HEK293T (cell line): ENCODE results near the gene ARL5B.
"Not testable (repeated sequence)": the region's sequence is repeated elsewhere in the genome, so short reads cannot be mapped to it uniquely, and the experiment has no call there.

Source experiments
- CTCF ChIA-PET: fragments of 350-600 bp; formaldehyde crosslinking; extraction: SDS; loops from one replicate; lab custom pipeline; 2021; ENCODE audit warnings: antibody characterized with exemption, inconsistent platforms; lab: Yijun Ruan, JAX
- POLR2A ChIA-PET: fragments of 350-600 bp; formaldehyde crosslinking; extraction: SDS; loops from one replicate; lab custom pipeline; 2020; ENCODE audit warnings: antibody characterized with exemption, inconsistent platforms; lab: Yijun Ruan, JAX
- DNase-seq: peaks from one replicate; pipeline ENCODE4 v3.0.0; 2012; ENCODE audit warnings: mixed read lengths; ENCODE audit errors: extremely low spot score
- ARNT ChIP-seq: fragments of 450-650 bp; IDR thresholded peaks from 2 replicates; pipeline ENCODE4 v1.6.1; 2017; ENCODE audit warnings: mild to moderate bottlenecking
- BHLHE40 ChIP-seq: fragments of 450-650 bp; IDR thresholded peaks from 2 replicates; pipeline ENCODE4 v1.6.1; 2016; ENCODE audit warnings: mild to moderate bottlenecking, moderate library complexity, borderline replicate concordance
- CTBP1 ChIP-seq: fragments of 450-650 bp; IDR thresholded peaks from 2 replicates; pipeline ENCODE4 v1.6.1; 2016; ENCODE audit warnings: borderline replicate concordance
- ELF4 ChIP-seq: fragments of 450-650 bp; IDR thresholded peaks from 2 replicates; pipeline ENCODE4 v1.6.1; 2017; ENCODE audit warnings: antibody characterized with exemption
- FOXA1 ChIP-seq: fragments of 450-650 bp; IDR thresholded peaks from 2 replicates; pipeline ENCODE4 v1.6.1; 2016; ENCODE audit warnings: mild to moderate bottlenecking
- FOXK2 ChIP-seq: fragments of 450-650 bp; IDR thresholded peaks from 2 replicates; pipeline ENCODE4 v1.6.1; 2016; ENCODE audit warnings: mild to moderate bottlenecking
- FOXM1 ChIP-seq: fragments of 450-650 bp; IDR thresholded peaks from 2 replicates; pipeline ENCODE4 v1.6.1; 2017; ENCODE audit warnings: mild to moderate bottlenecking, borderline replicate concordance
- HDGF ChIP-seq: fragments of 450-650 bp; IDR thresholded peaks from 2 replicates; pipeline ENCODE4 v1.6.1; 2017; ENCODE audit warnings: antibody characterized with exemption, borderline replicate concordance
- L3MBTL2 ChIP-seq: fragments of 450-650 bp; conservative IDR thresholded peaks from 2 replicates; pipeline ENCODE4 v1.6.1; 2016; ENCODE audit warnings: mild to moderate bottlenecking
- LEF1 ChIP-seq: fragments of 450-650 bp; IDR thresholded peaks from 2 replicates; pipeline ENCODE4 v1.6.1; 2017; ENCODE audit warnings: mild to moderate bottlenecking, borderline replicate concordance
- NFRKB ChIP-seq: fragments of 450-650 bp; IDR thresholded peaks from 2 replicates; pipeline ENCODE4 v1.6.1; 2016; ENCODE audit warnings: mild to moderate bottlenecking, moderate library complexity
- SP1 ChIP-seq: fragments of 450-650 bp; IDR thresholded peaks from 2 replicates; pipeline ENCODE4 v1.6.1; 2017
- SUZ12 ChIP-seq: fragments of 450-650 bp; IDR thresholded peaks from 2 replicates; pipeline ENCODE4 v1.6.1; 2016; ENCODE audit warnings: mild to moderate bottlenecking
- TARDBP ChIP-seq: fragments of 450-650 bp; IDR thresholded peaks from 2 replicates; pipeline ENCODE4 v1.6.1; 2016
- ZNF384 ChIP-seq: fragments of 450-650 bp; IDR thresholded peaks from 2 replicates; pipeline ENCODE4 v1.6.1; 2016
- TF ChIP-seq, protein P1 (sequence below): fragments of 450-650 bp; IDR thresholded peaks from 2 replicates; pipeline ENCODE4 v1.6.1; 2016

The ARL5B gene

DNA sequence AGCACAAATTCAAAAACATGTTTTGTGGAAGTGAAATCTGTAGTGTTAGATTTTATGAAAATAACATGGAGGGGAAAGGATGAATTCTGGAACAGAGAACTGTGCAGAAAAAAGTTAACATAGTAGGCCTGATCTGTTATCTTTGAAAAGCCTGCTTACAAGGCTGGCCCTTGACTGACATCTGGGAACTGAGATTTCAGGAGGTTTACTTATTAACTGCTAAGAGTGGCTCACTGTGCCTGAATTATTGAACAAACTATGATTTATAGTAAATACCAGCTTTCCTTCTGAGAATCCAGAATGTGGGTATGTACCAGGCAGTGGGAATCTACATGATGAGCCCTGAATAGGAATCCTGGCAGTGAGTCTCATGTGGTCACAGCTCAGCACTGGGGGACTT, 38.4 kb upstream of the ARL5B start:
- ChIA-PET POLR2A (interaction anchor here (1.2 kb wide), 1 partner anchor 38 kb away, joined by 3 read pairs; the partner anchor contains the start of gene ARL5B), CTCF (no interaction called here)
- DNase-seq, result no peak
- TF ChIP-seq FOXM1 (no peak), SP1 (no peak), ZNF384 (no peak), FOXA1 (no peak), BHLHE40 (no peak), ARNT (no peak), NFRKB (no peak), TARDBP (no peak), CTBP1 (no peak), LEF1 (no peak), ELF4 (no peak), SUZ12 (no peak), HDGF (no peak)
- TF ChIP-seq, protein P1, sequence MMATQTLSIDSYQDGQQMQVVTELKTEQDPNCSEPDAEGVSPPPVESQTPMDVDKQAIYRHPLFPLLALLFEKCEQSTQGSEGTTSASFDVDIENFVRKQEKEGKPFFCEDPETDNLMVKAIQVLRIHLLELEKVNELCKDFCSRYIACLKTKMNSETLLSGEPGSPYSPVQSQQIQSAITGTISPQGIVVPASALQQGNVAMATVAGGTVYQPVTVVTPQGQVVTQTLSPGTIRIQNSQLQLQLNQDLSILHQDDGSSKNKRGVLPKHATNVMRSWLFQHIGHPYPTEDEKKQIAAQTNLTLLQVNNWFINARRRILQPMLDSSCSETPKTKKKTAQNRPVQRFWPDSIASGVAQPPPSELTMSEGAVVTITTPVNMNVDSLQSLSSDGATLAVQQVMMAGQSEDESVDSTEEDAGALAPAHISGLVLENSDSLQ, result no peak

DNA sequence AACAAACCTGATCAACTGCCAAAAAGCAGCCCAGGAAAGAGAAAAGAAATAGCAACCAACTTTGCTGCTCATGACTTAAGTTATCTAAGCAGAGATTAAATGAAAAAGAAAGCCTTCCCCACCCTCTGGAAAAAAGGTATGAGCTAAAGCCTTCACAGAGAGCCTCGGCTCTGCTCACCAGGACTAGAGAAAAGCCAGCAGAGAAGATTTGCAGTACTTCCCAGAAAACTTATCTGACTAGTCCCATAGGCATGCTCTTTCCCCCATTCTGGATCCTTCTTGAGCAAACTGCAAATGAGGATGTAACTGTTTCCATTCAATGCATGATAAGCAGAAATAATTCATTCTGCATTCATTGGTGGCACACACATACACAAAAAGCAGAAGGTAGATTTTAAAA, 35.6 kb upstream of the ARL5B start:
- DNase-seq, POLR2A ChIA-PET, CTCF ChIA-PET: not testable (repeated sequence)

DNA sequence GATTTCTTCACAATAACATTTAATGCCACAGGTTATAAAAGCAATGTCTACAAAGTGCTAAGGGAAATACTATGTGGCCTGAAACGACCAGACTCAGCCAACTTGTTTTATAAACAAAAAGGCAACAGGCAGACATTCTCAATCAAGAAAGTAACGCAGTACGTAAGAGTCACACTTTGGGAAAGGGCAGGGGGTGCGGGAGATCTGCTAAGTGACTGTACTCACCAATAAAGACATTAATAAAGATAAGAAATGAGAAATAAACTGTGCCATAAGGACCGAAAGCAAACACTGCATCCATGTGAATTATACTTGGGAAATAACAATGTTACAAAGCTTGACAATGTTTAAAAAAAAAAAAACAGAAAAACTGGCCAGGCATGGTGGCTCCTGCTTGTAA, 33.3 kb upstream of the ARL5B start:
- no peak for TF ChIP-seq FOXM1
- no peak for DNase-seq
- CTCF ChIA-PET, result interaction anchor here (0.5 kb wide), 1 partner anchor 802 kb away, joined by 3 read pairs; no protein-coding TSS in a partner anchor
- POLR2A ChIA-PET, result interaction anchor here (1.4 kb wide), 1 partner anchor 33 kb away, joined by 6 read pairs; the partner anchor contains the start of gene ARL5B

DNA sequence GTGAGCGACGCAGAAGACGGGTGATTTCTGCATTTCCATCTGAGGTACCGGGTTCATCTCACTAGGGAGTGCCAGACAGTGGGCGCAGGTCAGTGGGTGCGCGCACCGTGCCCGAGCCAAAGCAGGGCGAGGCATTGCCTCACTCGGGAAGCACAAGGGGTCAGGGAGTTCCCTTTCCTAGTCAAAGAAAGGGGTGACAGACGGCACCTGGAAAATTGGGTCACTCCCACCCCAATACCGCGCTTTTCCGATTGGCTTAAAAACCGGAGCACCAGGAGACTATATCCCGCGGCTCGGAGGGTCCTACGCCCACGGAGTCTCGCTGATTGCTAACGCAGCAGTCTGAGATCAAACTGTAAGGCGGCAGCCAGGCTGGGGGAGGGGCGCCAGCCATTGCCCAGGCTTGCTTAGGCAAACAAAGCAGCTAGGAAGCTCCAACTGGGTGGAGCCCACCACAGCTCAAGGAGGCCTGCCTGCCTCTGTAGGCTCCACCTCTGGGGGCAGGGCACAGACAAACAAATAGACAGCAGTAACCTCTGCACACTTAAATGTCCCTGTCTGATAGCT, 31.7 kb upstream of the ARL5B start:
- POLR2A ChIA-PET, result interaction anchor here (0.7 to 1.4 kb wide), 3 partner anchors 9 to 32 kb away, joined by 3 to 6 read pairs (median 5); partner anchors contain the start of gene ARL5B
- DNase-seq, CTCF ChIA-PET: not testable (repeated sequence)

DNA sequence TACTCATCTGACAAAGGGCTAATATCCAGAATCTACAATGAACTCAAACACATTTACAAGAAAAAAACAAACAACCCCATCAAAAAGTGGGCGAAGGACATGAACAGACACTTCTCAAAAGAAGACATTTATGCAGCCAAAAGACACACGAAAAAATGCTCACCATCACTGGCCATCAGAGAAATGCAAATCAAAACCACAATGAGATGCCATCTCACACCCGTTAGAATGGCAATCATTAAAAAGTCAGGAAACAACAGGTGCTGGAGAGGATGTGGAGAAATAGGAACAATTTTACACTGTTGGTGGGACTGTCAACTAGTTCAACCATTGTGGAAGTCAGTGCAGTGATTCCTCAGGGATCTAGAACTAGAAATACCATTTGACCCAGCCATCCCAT, 26.7 kb upstream of the ARL5B start:
- CTCF ChIA-PET, POLR2A ChIA-PET, DNase-seq: not testable (repeated sequence)

DNA sequence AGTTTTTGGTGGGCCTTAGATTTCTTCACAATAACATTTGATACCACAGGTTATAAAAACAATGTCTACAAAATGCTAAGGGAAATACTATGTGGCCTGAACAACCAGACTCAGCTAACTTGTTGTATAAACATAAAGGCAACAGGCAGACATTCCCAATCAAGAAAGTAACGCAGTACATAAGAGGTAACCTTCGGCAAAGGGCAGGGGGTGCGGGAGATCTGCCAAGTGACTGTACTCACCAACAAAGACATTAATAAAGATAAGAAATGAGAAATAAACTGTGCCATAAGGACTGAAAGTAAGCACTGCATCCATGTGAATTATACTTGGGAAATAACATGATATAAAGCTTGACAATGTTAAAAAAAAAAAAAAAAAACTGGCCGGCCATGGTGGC, 23.2 kb upstream of the ARL5B start:
- DNase-seq, result no peak
- POLR2A ChIA-PET, result interaction anchor here (0.8 to 1.5 kb wide), 2 partner anchors 8 to 23 kb away, joined by 3 to 5 read pairs; partner anchors contain the start of gene ARL5B
- TF ChIP-seq HDGF (no peak), LEF1 (no peak)
- CTCF ChIA-PET, result no interaction called here

DNA sequence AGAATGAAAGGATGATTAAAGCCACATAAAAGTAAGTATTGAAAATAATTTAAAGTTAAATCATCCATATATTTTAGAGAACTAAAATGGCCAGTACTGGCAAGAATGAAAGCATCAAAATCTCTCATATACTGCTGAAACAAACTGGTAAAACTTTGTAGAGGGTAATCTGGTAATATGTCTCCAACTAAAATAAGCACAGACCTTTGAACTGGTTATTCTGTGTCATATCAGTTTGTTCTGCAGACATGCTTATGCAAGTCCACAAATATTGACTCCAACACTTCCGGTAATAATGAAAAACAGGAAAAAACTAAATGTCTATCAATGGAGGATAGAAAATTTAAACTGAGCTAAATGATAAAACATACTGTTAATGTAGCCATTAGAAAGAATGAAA, 21.8 kb upstream of the ARL5B start:
- DNase-seq, CTCF ChIA-PET: not testable (repeated sequence)
- POLR2A ChIA-PET, result interaction anchor here (1.5 kb wide), 1 partner anchor 10 kb away, joined by 5 read pairs; no protein-coding TSS in a partner anchor

DNA sequence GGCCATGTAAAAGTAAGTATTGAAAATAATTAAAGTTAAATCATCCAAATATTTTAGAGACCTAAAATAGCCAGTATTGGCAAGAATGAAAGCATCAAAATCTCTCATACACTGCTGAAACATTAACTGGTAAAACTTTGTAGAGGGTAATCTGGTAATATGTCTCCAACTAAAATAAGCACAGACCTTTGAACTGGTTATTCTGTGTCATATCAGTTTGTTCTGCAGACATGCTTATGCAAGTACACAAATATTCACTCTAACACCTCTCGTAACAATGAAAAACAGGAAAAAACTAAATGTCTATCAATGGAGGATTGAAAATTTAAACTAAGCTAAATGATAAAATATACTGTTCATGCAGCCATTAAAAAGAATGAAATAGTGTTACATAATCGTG, 19.5 kb upstream of the ARL5B start:
- CTCF ChIA-PET, POLR2A ChIA-PET, DNase-seq: not testable (repeated sequence)

DNA sequence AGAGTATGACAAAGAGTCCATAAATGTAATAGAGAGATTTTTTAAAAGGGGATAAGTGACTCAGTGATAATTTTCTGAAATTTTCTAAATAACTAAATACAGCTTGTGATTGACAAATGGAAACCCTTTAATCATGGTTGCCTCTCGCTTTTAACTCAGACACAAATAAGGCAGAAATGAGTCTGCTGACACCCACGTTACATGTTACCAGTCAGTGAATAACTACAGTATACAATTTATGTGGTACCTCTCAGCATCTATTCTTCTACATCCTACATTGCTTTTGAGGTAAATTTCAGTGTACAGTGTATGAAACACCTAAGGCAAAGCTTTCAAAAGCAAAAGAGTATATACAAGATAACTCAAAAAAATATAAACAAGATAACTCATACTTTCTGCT, 12.1 kb upstream of the ARL5B start:
- TF ChIP-seq SUZ12 (no peak), FOXK2 (no peak), BHLHE40 (no peak), FOXA1 (no peak), SP1 (no peak), FOXM1 (no peak)
- CTCF ChIA-PET, result interaction anchor here (0.5 kb wide), 1 partner anchor 709 kb away, joined by 3 read pairs; no protein-coding TSS in a partner anchor
- DNase-seq, result no peak
- POLR2A ChIA-PET, result no interaction called here

DNA sequence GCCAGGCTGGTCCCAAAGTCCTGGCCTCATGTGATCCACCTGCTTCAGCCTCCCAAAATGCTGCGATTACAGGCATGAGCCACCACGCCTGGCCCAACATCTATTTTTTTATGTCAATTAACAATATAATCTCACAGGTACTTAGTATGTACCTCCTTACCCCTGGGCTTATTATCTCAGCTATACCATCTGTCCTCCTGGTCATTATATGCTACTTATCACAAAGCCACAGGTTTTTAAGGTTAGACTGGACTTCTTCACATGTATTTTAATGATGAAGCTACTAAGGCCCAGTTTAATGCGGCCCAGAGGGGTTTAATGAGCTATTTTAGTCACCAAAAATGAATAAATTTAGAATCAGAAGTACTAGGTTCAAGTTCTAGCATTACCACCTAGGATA, 11.3 kb upstream of the ARL5B start:
- TF ChIP-seq CTBP1, result no peak
- TF ChIP-seq FOXA1, result no peak
- TF ChIP-seq ZNF384, result no peak
- TF ChIP-seq, protein P1, result no peak
- no peak for TF ChIP-seq FOXM1
- TF ChIP-seq LEF1, result no peak
- TF ChIP-seq BHLHE40, result no peak
- TF ChIP-seq HDGF, result no peak
- TF ChIP-seq SP1, result no peak
- no peak for TF ChIP-seq NFRKB
- no peak for TF ChIP-seq FOXK2
- no peak for TF ChIP-seq SUZ12
- no peak for TF ChIP-seq L3MBTL2
- no peak for TF ChIP-seq TARDBP
- no peak for TF ChIP-seq ELF4
- TF ChIP-seq ARNT, result no peak
- CTCF ChIA-PET, result interaction anchor here (1.6 kb wide), 1 partner anchor 14 kb away, joined by 5 read pairs; no protein-coding TSS in a partner anchor
- POLR2A ChIA-PET, result no interaction called here
- DNase-seq, result no peak
